Measurements from ENCODE around the gene LY6G6F. TPM values are rescaled to one million over a fixed set of nuclear protein-coding genes. Genes with fewer than 3 reads are reported as not detected.

Gene LY6G6F
- total and polyA plus RNA-seq, 3 experiments from 2014 or later = not detected

- Histone ChIP-seq H3K9me3 (ENCODE audit: low read length) (no peaks in the 10 kb centered on the region), H3K4me3 (ENCODE audit: low read length) (no peak overlapping the region), H3K4me1 (ENCODE audit: insufficient read depth, low read length) (peaks cover 60% of the 10 kb centered on the region), H3K27ac (ENCODE audit: low read depth, low read length) (peak overlapping the region; percentile 92), H3K36me3 (ENCODE audit: insufficient read depth, low read length) (peaks cover 12% of the 10 kb centered on the region), H3K27me3 (ENCODE audit: insufficient read depth, low read length, poor library complexity, severe bottlenecking) (no peaks in the 10 kb centered on the region)
- ChIA-PET POLR2A (interaction anchor here (0.6 to 6.0 kb wide), 7 partner anchors 8 to 311 kb away, joined by 3 to 112 read pairs (median 4); partner anchors contain the start of genes APOM, BAG6, DDX39B and DXO), CTCF (interaction anchor here (0.9 to 4.5 kb wide), 7 partner anchors 9 to 202 kb away, joined by 3 to 39 read pairs (median 4); partner anchors contain the start of genes BAG6 and NEU1)
- Mint-ChIP-seq H3K4me1 (peaks cover 77 to 88% (median 77%) of the 10 kb centered on the region in 3 donors), H3K27me3 (no peaks in the 10 kb centered on the region), H3K4me3 (peak overlapping the region; percentile 91 to 97 (median 92)), H3K27ac (peak overlapping the region; percentile 86 to 95 (median 90)), H3K36me3 (peaks cover 0 to 78% (median 5%) of the 10 kb centered on the region in 3 donors), H3K9me3 (no peaks in the 10 kb centered on the region)
- no peak for DNase-seq
These were observed 45.2 kb upstream of the LY6G6F start for GRCh38 chr6:31661262-31662123.

GRCh38 chr6:31662124-31662723, 44.4 kb upstream of the LY6G6F start:
- H3K4me1 Mint-ChIP-seq = peaks cover 78 to 88% (median 79%) of the 10 kb centered on the region in 3 donors
- ChIA-PET POLR2A (interaction anchor here (0.6 to 6.0 kb wide), 5 partner anchors 9 to 1176 kb away, joined by 3 to 112 read pairs (median 3); partner anchors contain the start of genes APOM and BAG6), CTCF (interaction anchor here (1.3 to 4.5 kb wide), 2 partner anchors 10 to 65 kb away, joined by 3 to 39 read pairs; partner anchors contain the start of gene BAG6)
- peak overlapping the region; percentile 25 to 97 (median 92) for H3K4me3 Mint-ChIP-seq
- H3K27ac Mint-ChIP-seq = peak overlapping the region in 6 of 8 donors; percentile 21 to 90 (median 62)
- H3K4me3 ChIP-seq (ENCODE audit: low read length) = no peak overlapping the region
- H3K4me1 ChIP-seq (ENCODE audit: insufficient read depth, low read length) = peaks cover 64% of the 10 kb centered on the region
- peaks cover 0 to 78% (median 7%) of the 10 kb centered on the region in 3 donors for H3K36me3 Mint-ChIP-seq
- H3K27ac ChIP-seq (ENCODE audit: low read depth, low read length) = no peak overlapping the region
- no peaks in the 10 kb centered on the region for H3K27me3 ChIP-seq (ENCODE audit: insufficient read depth, low read length, poor library complexity, severe bottlenecking)
- H3K9me3 Mint-ChIP-seq = no peaks in the 10 kb centered on the region
- DNase-seq = no peak
- no peaks in the 10 kb centered on the region for H3K27me3 Mint-ChIP-seq
- H3K9me3 ChIP-seq (ENCODE audit: low read length) = no peaks in the 10 kb centered on the region
- H3K36me3 ChIP-seq (ENCODE audit: insufficient read depth, low read length) = peaks cover 13% of the 10 kb centered on the region

- Mint-ChIP-seq H3K36me3 (peaks cover 0 to 78% (median 8%) of the 10 kb centered on the region in 3 donors), H3K4me1 (peaks cover 75 to 88% (median 78%) of the 10 kb centered on the region in 3 donors), H3K4me3 (peak overlapping the region; percentile 93 to 99 (median 94)), H3K9me3 (no peaks in the 10 kb centered on the region), H3K27ac (peak overlapping the region; percentile 85 to 100 (median 96)), H3K27me3 (no peaks in the 10 kb centered on the region)
- CTCF ChIA-PET = interaction anchor here (0.7 to 4.5 kb wide), 8 partner anchors 11 to 612 kb away, joined by 3 to 39 read pairs (median 4); partner anchors contain the start of genes BAG6 and NEU1
- Histone ChIP-seq H3K9me3 (ENCODE audit: low read length) (no peaks in the 10 kb centered on the region), H3K36me3 (ENCODE audit: insufficient read depth, low read length) (peaks cover 19% of the 10 kb centered on the region), H3K27me3 (ENCODE audit: insufficient read depth, low read length, poor library complexity, severe bottlenecking) (no peaks in the 10 kb centered on the region), H3K4me1 (ENCODE audit: insufficient read depth, low read length) (peaks cover 63% of the 10 kb centered on the region), H3K27ac (ENCODE audit: low read depth, low read length) (peak overlapping the region; percentile 97), H3K4me3 (ENCODE audit: low read length) (peak overlapping the region; percentile 97)
- POLR2A ChIA-PET = interaction anchor here (0.6 to 6.0 kb wide), 3 partner anchors 10 to 197 kb away, joined by 3 to 112 read pairs (median 7); partner anchors contain the start of genes APOM, BAG6 and HSPA1B
- DNase-seq = no peak
These were observed 43.3 kb upstream of the LY6G6F start for GRCh38 chr6:31663126-31663960.

GRCh38 chr6:31663961-31664789, 42.5 kb upstream of the LY6G6F start:
- peak overlapping the region; percentile 97 for H3K27ac ChIP-seq (ENCODE audit: low read depth, low read length)
- DNase-seq = peak in 1 of 5 donors; percentile 18
- Mint-ChIP-seq H3K4me3 (peak overlapping the region; percentile 93 to 99 (median 94)), H3K36me3 (peaks cover 0 to 82% (median 8%) of the 10 kb centered on the region in 3 donors), H3K4me1 (peaks cover 67 to 87% (median 74%) of the 10 kb centered on the region in 3 donors), H3K27me3 (no peaks in the 10 kb centered on the region), H3K9me3 (no peaks in the 10 kb centered on the region), H3K27ac (peak overlapping the region; percentile 91 to 100 (median 98))
- H3K4me3 ChIP-seq (ENCODE audit: low read length) = peak overlapping the region; percentile 97
- H3K27me3 ChIP-seq (ENCODE audit: insufficient read depth, low read length, poor library complexity, severe bottlenecking) = no peaks in the 10 kb centered on the region
- H3K36me3 ChIP-seq (ENCODE audit: insufficient read depth, low read length) = peaks cover 28% of the 10 kb centered on the region
- ChIA-PET POLR2A (interaction anchor here (0.6 to 6.0 kb wide), 13 partner anchors 11 to 295 kb away, joined by 3 to 112 read pairs (median 5); partner anchors contain the start of genes ABHD16A, APOM, BAG6 and DDX39B), CTCF (interaction anchor here (0.8 to 4.5 kb wide), 9 partner anchors 12 to 199 kb away, joined by 3 to 39 read pairs (median 4); partner anchors contain the start of genes BAG6, DDAH2 and NEU1)
- H3K9me3 ChIP-seq (ENCODE audit: low read length) = no peaks in the 10 kb centered on the region
- peaks cover 55% of the 10 kb centered on the region for H3K4me1 ChIP-seq (ENCODE audit: insufficient read depth, low read length)

- Histone ChIP-seq H3K36me3 (ENCODE audit: insufficient read depth, low read length) (peaks cover 35% of the 10 kb centered on the region), H3K4me3 (ENCODE audit: low read length) (peak within 1 kb of the TSS; percentile 97), H3K4me1 (ENCODE audit: insufficient read depth, low read length) (peaks cover 47% of the 10 kb centered on the region), H3K27me3 (ENCODE audit: insufficient read depth, low read length, poor library complexity, severe bottlenecking) (no peaks in the 10 kb centered on the region), H3K27ac (ENCODE audit: low read depth, low read length) (peak within 1 kb of the TSS; percentile 97), H3K9me3 (ENCODE audit: low read length) (no peaks in the 10 kb centered on the region)
- Mint-ChIP-seq H3K27me3 (no peaks in the 10 kb centered on the region), H3K4me1 (peaks cover 61 to 81% (median 66%) of the 10 kb centered on the region in 3 donors), H3K36me3 (peaks cover 0 to 85% (median 8%) of the 10 kb centered on the region in 3 donors), H3K9me3 (no peaks in the 10 kb centered on the region), H3K27ac (peak within 1 kb of the TSS; percentile 91 to 100 (median 98)), H3K4me3 (peak within 1 kb of the TSS; percentile 93 to 99 (median 94))
- POLR2A ChIA-PET = interaction anchor here (0.6 to 6.0 kb wide), 15 partner anchors 12 to 307 kb away, joined by 3 to 112 read pairs (median 5); partner anchors contain the start of genes ABHD16A, APOM, BAG6 and DDX39B
- DNase-seq = peak; percentile 81 to 95 (median 89)
- CTCF ChIA-PET = interaction anchor here (1.2 to 4.5 kb wide), 6 partner anchors 12 to 198 kb away, joined by 3 to 39 read pairs (median 4); partner anchors contain the start of genes BAG6, DDAH2 and NEU1
These were observed 41.7 kb upstream of the LY6G6F start, which contains the start of gene GPANK1 for GRCh38 chr6:31664790-31665500. GPANK1 (minus strand) TSS chr6:31664997; CDS start chr6:31664478, 519 bp downstream.
